Mucosa of descending colon (tissue), 3 donors: ENCODE data around the gene CRYL1. TPM values are rescaled to one million over a fixed set of nuclear protein-coding genes. Genes with fewer than 3 reads are reported as not detected.

Experiments
- ATAC-seq: fragments of 200-7000 bp; cut with Tn5 transposase; one replicate; pipeline ENCODE4 v1.9.1; 2020; ENCODE audit warnings: mild to moderate bottlenecking, moderate library complexity
- DNase-seq, 3 donors: peaks; one replicate each; pipeline ENCODE4 v3.0.0-alpha.2; 2020
- H3K36me3 ChIP-seq: fragments of 200-600 bp; one replicate; pipeline ENCODE4 v1.8.0; 2021; ENCODE audit warnings: low read depth, mild to moderate bottlenecking
- H3K4me1 ChIP-seq: fragments of 200-600 bp; one replicate; pipeline ENCODE4 v1.8.0; 2021; ENCODE audit warnings: low read depth, mild to moderate bottlenecking
- H3K4me3 ChIP-seq: fragments of 200-600 bp; one replicate; pipeline ENCODE4 v1.8.0; 2021; ENCODE audit warnings: mild to moderate bottlenecking
- H3K9me3 ChIP-seq: fragments of 200-600 bp; one replicate; pipeline ENCODE4 v1.8.0; 2021; ENCODE audit warnings: mild to moderate bottlenecking
- CTCF ChIP-seq: fragments of 200-600 bp; IDR thresholded peaks from one replicate; pipeline ENCODE4 v1.8.0; 2022; ENCODE audit warnings: antibody characterized with exemption, mild to moderate bottlenecking
- intact Hi-C, 2 donors: fragments of 100-400 bp; cut with DNase I in 1 of 2; cut with micrococcal nuclease in 1 of 2; formaldehyde crosslinking; loops; one replicate each; pipeline versions ENCODE4 v1.11.0 to v1.11.1; 2022; cut with DNase I, micrococcal nuclease
- total RNA-seq, 3 donors: library from RNA; stranded (reverse); fragmentation: NEBNext Ultra II Directional in 2 of 3; extraction: Animal tissue kit (Norgen Biotek cat#: 25700) in 2 of 3; gene quantifications; one replicate each; pipeline versions ENCODE4 v1.2.1 to v1.2.4, GENCODE V29; 2021 to 2023
- donor health status: DM: no; HTN: no; CAD: no; lungs with moderate emphysema.
- donor health status: DM: no; HTN: no; CAD: no.
- donor health status: DM: no; HTN: yes; CAD: no.

The CRYL1 gene
- total RNA-seq, 3 donors from 2014 or later = 49.2 to 141 (median 106) TPM

GRCh38 chr13:20395061-20395916 lies 130.4 kb downstream of the CRYL1 start:
- DNase-seq (no peak), ATAC-seq (no peak)
- no peaks in the 10 kb centered on the region for H3K9me3 ChIP-seq
- no peak for TF ChIP-seq CTCF
- no peak overlapping the region for H3K4me3 ChIP-seq
- no peaks in the 10 kb centered on the region for H3K36me3 ChIP-seq
- no peaks in the 10 kb centered on the region for H3K4me1 ChIP-seq
- intact Hi-C loops = no loop called here

GRCh38 chr13:20394506-20394905 lies 131.2 kb downstream of the CRYL1 start:
- no peak for DNase-seq
- ATAC-seq = no peak

GRCh38 chr13:20394169-20394501 lies 131.5 kb downstream of the CRYL1 start:
- no peak for TF ChIP-seq CTCF
- no peak for ATAC-seq
- Histone ChIP-seq H3K4me3 (no peak overlapping the region), H3K4me1 (no peaks in the 10 kb centered on the region), H3K36me3 (no peaks in the 10 kb centered on the region), H3K9me3 (no peaks in the 10 kb centered on the region)
- no peak for DNase-seq
- intact Hi-C loops = no loop called here

More at GRCh38 chr13:20394506-20394905, 131.2 kb downstream of the CRYL1 start:
- intact Hi-C loops = no loop called here
- H3K4me1 ChIP-seq = no peaks in the 10 kb centered on the region
- H3K36me3 ChIP-seq = no peaks in the 10 kb centered on the region
- H3K4me3 ChIP-seq = no peak overlapping the region
- H3K9me3 ChIP-seq = no peaks in the 10 kb centered on the region
- TF ChIP-seq CTCF = no peak

GRCh38 chr13:20393273-20394168 lies 132.1 kb downstream of the CRYL1 start:
- intact Hi-C loops = no loop called here
- no peak for TF ChIP-seq CTCF
- DNase-seq (no peak), ATAC-seq (no peak)
- Histone ChIP-seq H3K9me3 (no peaks in the 10 kb centered on the region), H3K4me3 (no peak overlapping the region), H3K4me1 (no peaks in the 10 kb centered on the region), H3K36me3 (no peaks in the 10 kb centered on the region)

GRCh38 chr13:20392530-20392929 lies 133.1 kb downstream of the CRYL1 start:
- Histone ChIP-seq H3K4me3 (no peak overlapping the region), H3K9me3 (no peaks in the 10 kb centered on the region), H3K4me1 (no peaks in the 10 kb centered on the region), H3K36me3 (no peaks in the 10 kb centered on the region)
- DNase-seq = no peak
- no peak for ATAC-seq
- intact Hi-C loops = no loop called here
- TF ChIP-seq CTCF = no peak
